GM12872 (cell line): Measurements from ENCODE around the gene EHBP1L1.

Experiments used
- CTCF ChIP-seq: IDR thresholded peaks from 3 replicates; pipeline ENCODE4 v1.5.1; 2011; ENCODE audit warnings: low read depth, mild to moderate bottlenecking, low read length, moderate library complexity; ENCODE audit not compliant: insufficient read depth

Gene EHBP1L1

GRCh38 chr11:65627202-65627601, 51.3 kb downstream of the EHBP1L1 start:
- TF ChIP-seq CTCF = no peak

- no peak for TF ChIP-seq CTCF
Measured at GRCh38 chr11:65629579-65629978, 53.7 kb downstream of the EHBP1L1 start.

GRCh38 chr11:65630215-65630614, 54.4 kb downstream of the EHBP1L1 start:
- TF ChIP-seq CTCF = no peak

GRCh38 chr11:65633390-65634108, 57.7 kb downstream of the EHBP1L1 start:
- no peak for TF ChIP-seq CTCF

- TF ChIP-seq CTCF = no peak
Measured at GRCh38 chr11:65634109-65634436, 58.2 kb downstream of the EHBP1L1 start.

- no peak for TF ChIP-seq CTCF
Measured at GRCh38 chr11:65634440-65634839, 58.6 kb downstream of the EHBP1L1 start.

- no peak for TF ChIP-seq CTCF
Measured at GRCh38 chr11:65634905-65635731, 59.3 kb downstream of the EHBP1L1 start.
